A673 (cell line): ENCODE measurements around the gene ANO1. TPM values are rescaled to one million over a fixed set of nuclear protein-coding genes. Genes with fewer than 3 reads are reported as not detected.

Source experiments
- BruUV-seq: library from RNA; stranded (reverse); fragments of 400-500 nt; replicated peaks from 2 replicates; lab custom pipeline; 2021; lab: Mats Ljungman, UMichigan
- CTCF ChIA-PET: fragments of 300-600 bp; sonication (Branson Sonifier 250); formaldehyde crosslinking; loops from one replicate; lab custom pipeline; 2022; ENCODE audit warnings: antibody characterized with exemption; lab: Charles Lee
- POLR2A ChIA-PET: fragments of 300-600 bp; sonication (Branson Sonifier 250); formaldehyde crosslinking; loops from one replicate; lab custom pipeline; 2022; ENCODE audit warnings: antibody characterized with exemption; ENCODE audit not compliant: low non-redundant PET; lab: Charles Lee
- DNase-seq: peaks from one replicate; pipeline ENCODE4 v3.0.0-alpha.2; 2015; ENCODE audit warnings: low spot score
- H3K27ac ChIP-seq: fragments of 200-600 bp; sonication (generic); 2 replicates; pipeline ENCODE4 v1.5.1; 2016; ENCODE audit warnings: mixed run types, low read depth, mild to moderate bottlenecking, mixed read lengths, antibody characterized with exemption, low read length; ENCODE audit not compliant: poor library complexity, severe bottlenecking
- H3K27me3 ChIP-seq: fragments of 200-600 bp; sonication (generic); replicated peaks from 2 replicates; pipeline ENCODE4 v1.6.1; 2017; ENCODE audit warnings: mixed run types, low read depth, mild to moderate bottlenecking, mixed read lengths, antibody characterized with exemption, low read length; ENCODE audit not compliant: insufficient read depth, poor library complexity
- H3K36me3 ChIP-seq: fragments of 200-600 bp; sonication (generic); 2 replicates; pipeline ENCODE4 v1.6.1; 2016; ENCODE audit warnings: mixed run types, mild to moderate bottlenecking, mixed read lengths, antibody characterized with exemption, low read length; ENCODE audit not compliant: insufficient read depth, poor library complexity, severe bottlenecking
- H3K4me1 ChIP-seq: fragments of 200-600 bp; sonication (generic); 2 replicates; pipeline ENCODE4 v1.6.1; 2017; ENCODE audit warnings: mixed run types, mild to moderate bottlenecking, mixed read lengths, antibody characterized with exemption, low read length; ENCODE audit not compliant: insufficient read depth, poor library complexity, severe bottlenecking
- H3K4me3 ChIP-seq: fragments of 200-600 bp; sonication (generic); 2 replicates; pipeline ENCODE4 v1.5.1; 2016; ENCODE audit warnings: low read depth, mixed run types, mild to moderate bottlenecking, mixed read lengths, low read length; ENCODE audit not compliant: poor library complexity, severe bottlenecking
- H3K9me3 ChIP-seq: fragments of 200-600 bp; sonication (generic); 2 replicates; pipeline ENCODE4 v1.6.1; 2016; ENCODE audit warnings: mixed run types, low read depth, mild to moderate bottlenecking, mixed read lengths, antibody characterized with exemption, low read length; ENCODE audit not compliant: poor library complexity, severe bottlenecking
- CTCF ChIP-seq: fragments of 300-800, 200-600 bp; sonication (generic); conservative IDR thresholded peaks from 2 replicates; pipeline ENCODE4 v1.5.1; 2017; ENCODE audit warnings: low read depth, mild to moderate bottlenecking, antibody characterized with exemption, low read length, moderate library complexity, mixed read lengths
- EZH2 ChIP-seq: fragments of 200-600 bp; sonication (generic); IDR thresholded peaks from 2 replicates; pipeline ENCODE4 v1.6.1; 2017; ENCODE audit warnings: borderline replicate concordance, low read depth, mild to moderate bottlenecking, mixed read lengths, antibody characterized with exemption, low read length; ENCODE audit not compliant: poor library complexity, severe bottlenecking
- intact Hi-C: fragments of 100-400 bp; cut with micrococcal nuclease; formaldehyde crosslinking; loops from one replicate; pipeline ENCODE4 v1.10.0; 2022; ENCODE audit not compliant: unreplicated experiment
- total RNA-seq: library from RNA; stranded (reverse); gene quantifications from 2 replicates; pipeline ENCODE4 v1.2.3, GENCODE V29; 2021

ANO1 gene
- total RNA-seq, 1 experiment from 2014 or later: 0.90 TPM

DNA sequence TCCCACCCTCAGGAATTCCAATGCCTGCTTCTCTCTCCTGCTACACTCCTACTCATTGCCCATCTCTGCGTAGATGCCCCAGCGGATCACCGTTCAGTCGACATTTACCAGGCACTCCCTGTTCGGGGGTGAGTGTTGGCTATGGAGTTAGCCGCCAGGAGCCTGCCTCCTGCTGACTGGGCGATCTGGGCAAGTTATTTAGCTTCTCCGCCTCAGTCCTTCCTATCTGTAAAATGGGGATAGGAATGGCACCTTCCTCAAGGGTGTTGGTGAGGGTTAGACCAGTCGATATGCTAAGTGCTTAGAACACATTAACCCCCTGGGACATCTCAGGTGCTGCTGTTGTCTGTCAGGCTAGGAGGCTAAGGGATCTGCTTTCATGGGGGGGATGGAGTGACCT, 155.8 kb downstream of the ANO1 start:
- ChIA-PET POLR2A (interaction anchor here (0.6 kb wide), 1 partner anchor 44 kb away, joined by 3 read pairs; no protein-coding TSS in a partner anchor), CTCF (no interaction called here)
- Histone ChIP-seq H3K27me3 (no peaks in the 10 kb centered on the region), H3K27ac (no peak overlapping the region), H3K9me3 (no peaks in the 10 kb centered on the region), H3K4me1 (no peaks in the 10 kb centered on the region), H3K36me3 (no peaks in the 10 kb centered on the region), H3K4me3 (no peak overlapping the region)
- TF ChIP-seq EZH2 (no peak), CTCF (no peak)
- intact Hi-C loops: no loop called here
- BruUV-seq: no TSS peak
- no peak for DNase-seq

Other genes starting within 250 kb of the ANO1 start
- 53.7 and 62.7 TPM in 2 replicates for gene FADD, start 125.0 kb downstream of the ANO1 start, total RNA-seq
- 104 and 113 TPM in 2 replicates for gene PPFIA1, start 192.4 kb downstream of the ANO1 start, total RNA-seq